HG03196 (cell line): Measurements from ENCODE around the gene CHST5.
"Not testable (repeated sequence)": the region's sequence is repeated elsewhere in the genome, so short reads cannot be mapped to it uniquely, and the experiment has no call there.

Experiments used
- ATAC-seq: cut with Tn5 transposase; IDR thresholded peaks from one replicate; pipeline ENCODE4 v1.9.1; 2021; ENCODE audit not compliant: unreplicated experiment

The CHST5 gene

GRCh38 chr16:75514296-75514695 lies 21.6 kb downstream of the CHST5 start:
- no peak for ATAC-seq

- no peak for ATAC-seq
These were observed 29.3 kb downstream of the CHST5 start for GRCh38 chr16:75506574-75506973.

- no peak for ATAC-seq
These were observed 29.8 kb downstream of the CHST5 start for GRCh38 chr16:75506107-75506506.

- no peak for ATAC-seq
These were observed 32.1 kb downstream of the CHST5 start for GRCh38 chr16:75503801-75504200.

GRCh38 chr16:75502916-75503605 lies 32.8 kb downstream of the CHST5 start:
- ATAC-seq: no peak

GRCh38 chr16:75501820-75502219 lies 34.1 kb downstream of the CHST5 start:
- ATAC-seq: not testable (repeated sequence)

- no peak for ATAC-seq
These were observed 34.5 kb downstream of the CHST5 start for GRCh38 chr16:75501359-75501758.

- not testable (repeated sequence) for ATAC-seq
These were observed 37.1 kb downstream of the CHST5 start for GRCh38 chr16:75498605-75499322.

- no peak for ATAC-seq
These were observed 38.4 kb downstream of the CHST5 start for GRCh38 chr16:75497558-75497957.

- ATAC-seq: peak; percentile 59
These were observed 40.7 kb downstream of the CHST5 start, which contains the start of gene CHST6 for GRCh38 chr16:75495076-75495674. CHST6 (minus strand) TSS chr16:75495441; CDS start chr16:75479828, 15,613 bp downstream.

- no peak for ATAC-seq
These were observed 41.2 kb downstream of the CHST5 start for GRCh38 chr16:75494661-75495075.

- no peak for ATAC-seq
These were observed 41.7 kb downstream of the CHST5 start for GRCh38 chr16:75494184-75494583.

- no peak for ATAC-seq
These were observed 44.0 kb downstream of the CHST5 start for GRCh38 chr16:75491876-75492275.

- no peak for ATAC-seq
These were observed 47.6 kb downstream of the CHST5 start for GRCh38 chr16:75488322-75488721.

- peak; percentile 44 for ATAC-seq
These were observed 49.1 kb downstream of the CHST5 start for GRCh38 chr16:75486676-75487313.

- no peak for ATAC-seq
These were observed 49.8 kb downstream of the CHST5 start for GRCh38 chr16:75486014-75486675.

GRCh38 chr16:75485230-75486013 lies 50.5 kb downstream of the CHST5 start:
- peak; percentile 55 for ATAC-seq

GRCh38 chr16:75483222-75483621 lies 52.7 kb downstream of the CHST5 start:
- no peak for ATAC-seq

GRCh38 chr16:75482434-75483205 lies 53.3 kb downstream of the CHST5 start:
- no peak for ATAC-seq
